ENCODE measurements around the gene SRPK2.

SRPK2 gene

DNA sequence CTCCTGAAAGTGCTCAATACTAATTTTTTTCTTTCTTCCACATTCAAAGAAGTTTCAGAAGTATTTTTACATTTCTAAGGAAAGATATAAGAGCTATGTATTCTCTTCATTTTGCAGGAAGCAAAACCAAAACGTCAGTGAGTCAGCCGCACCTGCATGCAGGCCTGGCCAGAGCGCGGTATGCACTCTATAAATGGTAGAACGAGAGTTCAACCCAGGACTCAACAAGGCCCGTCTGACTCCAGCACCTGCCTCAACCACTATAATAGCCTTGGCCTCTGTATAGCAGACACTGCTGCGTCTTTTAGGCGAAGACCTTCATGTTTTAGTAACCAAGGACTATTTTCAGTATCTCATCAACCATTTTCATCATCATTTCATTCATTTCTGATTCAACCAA, 261.5 kb downstream of the SRPK2 start:
- DNase-seq = no peak

DNA sequence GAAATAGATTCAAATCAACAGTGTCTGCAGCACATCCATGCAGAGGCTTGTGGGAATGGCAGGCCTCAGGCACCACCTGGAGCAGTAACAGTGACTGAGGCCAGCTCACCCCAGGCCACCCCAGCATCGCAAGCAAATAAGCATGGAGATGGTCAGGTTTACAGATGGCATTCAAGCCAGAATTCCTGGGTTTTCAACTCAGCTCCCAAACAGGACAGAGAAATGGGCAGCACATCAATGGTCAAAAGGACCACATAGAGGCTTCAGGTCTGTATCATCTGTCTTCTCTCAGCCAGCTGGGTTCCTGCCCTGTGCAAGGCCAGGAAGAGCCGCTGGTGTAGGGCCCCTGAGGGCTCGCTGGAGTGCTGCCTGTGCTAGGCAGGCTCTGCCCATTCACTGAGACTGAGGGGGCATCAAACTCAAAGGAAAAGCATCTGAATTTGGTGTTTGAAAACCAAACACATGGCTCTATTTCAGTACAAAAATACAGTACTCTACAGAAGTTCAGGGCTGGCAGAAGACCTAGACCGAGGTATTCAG, 262.2 kb downstream of the SRPK2 start:
- no peak for DNase-seq

DNA sequence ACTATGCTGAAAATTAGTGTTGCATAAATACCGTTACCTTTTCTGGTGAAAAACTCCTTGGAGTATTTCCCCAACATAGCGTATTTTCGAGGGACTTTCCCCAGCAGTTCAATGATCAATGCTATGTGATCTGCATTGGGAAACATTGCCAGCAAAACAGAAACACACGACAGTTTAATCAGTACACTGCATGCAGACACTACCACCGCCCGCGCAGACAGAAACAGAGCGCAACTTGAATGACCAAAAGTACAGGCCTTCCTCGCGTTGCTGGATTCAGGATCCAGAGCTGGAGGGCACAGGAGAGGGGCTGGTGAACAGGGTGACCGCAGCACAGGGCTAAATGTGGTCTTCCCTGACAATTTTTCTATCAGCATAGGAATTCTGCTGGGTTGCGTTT, 263.0 kb downstream of the SRPK2 start:
- no peak for DNase-seq

DNA sequence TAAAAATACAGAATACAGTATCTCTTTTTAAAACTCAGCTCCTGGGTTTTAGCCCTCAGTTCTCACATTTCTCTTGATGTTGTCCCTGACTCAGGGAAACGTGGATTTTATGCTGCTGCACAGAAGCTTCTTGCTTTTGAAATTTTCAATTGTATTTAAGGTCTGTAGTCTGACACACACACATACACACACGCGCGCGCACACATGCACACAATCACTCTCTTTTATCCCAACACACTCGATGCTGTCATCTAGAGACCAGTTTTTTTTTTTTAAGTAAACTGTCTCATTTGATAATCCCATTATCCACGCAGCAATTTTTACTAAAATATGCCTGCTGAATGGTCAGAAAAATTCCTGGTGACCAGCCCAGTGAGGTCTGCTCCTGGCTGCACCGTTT, 266.1 kb downstream of the SRPK2 start:
- no peak for DNase-seq

DNA sequence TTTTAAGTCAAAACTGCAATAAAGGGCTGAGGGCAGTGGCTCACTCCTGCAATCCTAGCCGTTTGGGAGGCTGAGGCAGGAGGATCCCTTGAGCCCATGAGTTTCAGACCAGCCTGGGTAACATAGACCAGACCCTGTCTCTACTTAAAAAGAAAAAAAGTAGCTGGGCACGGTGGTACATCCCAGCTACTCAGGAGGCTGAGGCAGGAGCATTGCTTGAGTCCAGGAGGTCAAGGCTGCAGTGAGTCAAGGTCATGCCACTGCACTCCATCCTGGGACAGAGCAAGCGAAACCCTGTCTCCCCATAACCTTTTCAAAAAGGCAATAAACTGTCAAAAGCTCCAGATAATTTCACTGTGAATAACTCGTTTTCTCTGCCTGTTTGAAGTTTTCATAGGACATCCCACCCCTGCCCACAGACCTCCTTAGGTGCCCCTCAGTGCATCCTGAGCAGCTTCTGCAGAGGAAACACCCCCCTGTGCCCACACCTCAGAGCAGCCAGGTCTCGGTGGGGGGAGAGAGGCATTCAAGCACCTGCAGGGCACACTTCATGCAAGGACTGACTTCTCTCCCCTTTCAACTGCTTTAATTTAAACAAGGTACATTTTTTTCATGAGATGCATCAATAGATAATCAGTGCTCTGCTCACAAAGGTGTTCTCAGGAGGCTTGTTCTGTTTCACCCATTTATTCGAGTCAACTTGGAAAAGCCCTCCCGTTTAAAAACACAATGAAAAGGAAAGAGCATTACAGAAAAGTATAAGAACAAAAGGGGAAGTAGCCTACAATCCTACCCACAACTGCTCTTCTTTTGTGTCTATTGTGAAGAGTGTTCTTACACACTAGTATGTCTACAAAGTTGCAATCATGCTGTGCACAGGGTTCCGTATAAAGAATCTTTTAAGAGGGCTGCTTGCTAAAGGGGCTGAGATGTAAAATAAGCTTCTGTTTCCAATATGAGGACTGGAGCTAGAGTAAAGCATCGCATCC, 269.8 kb downstream of the SRPK2 start:
- DNase-seq = no peak

DNA sequence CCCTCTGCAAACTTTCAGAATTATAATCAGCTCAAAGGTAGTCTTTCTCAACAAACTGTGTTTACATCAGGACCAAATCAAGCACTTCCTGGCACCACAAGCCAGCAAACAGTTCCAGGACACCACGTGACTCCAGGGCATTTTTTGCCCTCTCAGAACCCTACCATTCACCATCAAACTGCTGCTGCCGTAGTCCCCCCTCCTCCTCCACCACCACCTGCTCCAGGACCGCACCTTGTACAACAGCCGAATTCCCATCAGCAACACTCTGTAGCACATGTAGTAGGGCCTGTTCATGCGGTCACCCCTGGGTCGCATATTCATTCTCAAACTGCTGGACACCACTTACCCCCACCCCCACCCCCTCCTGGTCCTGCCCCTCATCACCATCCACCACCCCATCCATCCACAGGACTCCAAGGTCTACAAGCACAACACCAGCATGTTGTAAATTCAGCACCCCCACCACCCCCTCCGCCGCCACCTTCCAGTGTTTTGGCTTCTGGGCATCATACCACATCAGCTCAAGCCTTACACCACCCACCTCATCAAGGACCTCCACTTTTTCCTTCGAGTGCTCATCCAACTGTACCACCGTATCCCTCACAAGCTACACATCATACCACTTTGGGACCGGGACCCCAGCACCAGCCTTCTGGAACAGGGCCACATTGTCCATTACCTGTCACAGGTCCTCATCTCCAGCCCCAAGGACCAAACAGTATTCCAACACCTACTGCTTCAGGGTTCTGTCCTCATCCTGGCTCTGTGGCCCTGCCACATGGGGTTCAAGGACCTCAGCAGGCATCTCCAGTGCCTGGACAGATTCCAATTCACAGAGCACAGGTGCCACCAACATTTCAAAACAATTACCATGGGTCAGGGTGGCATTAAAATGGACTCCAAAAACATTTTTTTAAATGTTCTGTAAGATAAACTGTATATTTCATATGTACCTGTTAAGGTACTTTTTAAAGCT, 276.0 kb downstream of the SRPK2 start:
- DNase-seq = no peak

DNA sequence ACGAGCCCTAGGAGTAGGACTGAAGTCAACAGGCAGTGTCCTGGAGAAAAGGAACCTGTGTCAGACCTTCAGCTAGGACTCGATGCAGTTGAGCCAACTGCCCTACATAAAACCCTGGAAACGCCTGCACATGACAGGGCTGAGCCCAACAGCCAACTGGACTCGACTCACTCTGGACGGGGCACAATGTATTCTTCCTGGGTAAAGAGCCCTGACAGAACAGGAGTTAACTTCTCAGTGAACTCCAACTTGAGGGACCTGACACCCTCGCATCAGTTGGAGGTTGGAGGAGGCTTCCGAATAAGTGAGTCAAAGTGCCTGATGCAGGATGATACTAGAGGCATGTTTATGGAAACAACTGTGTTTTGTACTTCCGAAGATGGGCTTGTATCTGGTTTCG, 281.3 kb downstream of the SRPK2 start:
- DNase-seq = no peak

DNA sequence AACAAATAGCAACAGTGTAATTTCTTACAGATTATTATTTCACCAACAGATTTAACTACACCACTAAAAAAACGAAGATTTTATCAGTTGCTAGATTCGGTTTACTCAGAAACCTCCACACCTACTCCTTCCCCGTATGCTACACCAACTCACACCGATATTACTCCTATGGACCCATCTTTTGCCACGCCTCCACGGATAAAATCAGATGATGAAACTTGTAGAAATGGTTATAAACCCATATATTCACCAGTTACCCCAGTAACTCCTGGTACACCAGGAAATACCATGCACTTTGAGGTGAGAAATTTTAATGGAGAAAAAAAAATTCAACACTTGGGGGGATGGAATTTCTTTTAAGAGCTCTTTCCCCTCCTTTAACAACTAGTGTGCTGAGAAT, 282.2 kb downstream of the SRPK2 start:
- no peak for DNase-seq

DNA sequence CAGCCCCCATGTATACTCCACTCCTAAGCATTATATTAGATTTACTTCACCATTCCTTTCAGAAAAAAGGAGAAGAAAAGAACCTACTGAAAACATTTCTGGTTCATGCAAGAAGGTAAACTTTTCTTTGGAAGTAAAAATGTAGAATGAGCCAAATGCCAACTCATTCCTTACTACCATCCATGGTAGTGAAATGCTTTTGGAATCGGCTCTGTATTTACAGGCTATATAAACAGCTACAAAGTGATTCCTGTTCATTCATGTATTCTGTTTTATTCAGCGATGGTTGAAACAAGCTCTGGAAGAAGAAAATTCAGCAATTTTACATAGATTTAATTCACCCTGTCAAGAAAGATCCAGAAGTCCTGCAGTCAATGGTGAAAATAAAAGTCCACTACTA, 283.1 kb downstream of the SRPK2 start:
- no peak for DNase-seq

DNA sequence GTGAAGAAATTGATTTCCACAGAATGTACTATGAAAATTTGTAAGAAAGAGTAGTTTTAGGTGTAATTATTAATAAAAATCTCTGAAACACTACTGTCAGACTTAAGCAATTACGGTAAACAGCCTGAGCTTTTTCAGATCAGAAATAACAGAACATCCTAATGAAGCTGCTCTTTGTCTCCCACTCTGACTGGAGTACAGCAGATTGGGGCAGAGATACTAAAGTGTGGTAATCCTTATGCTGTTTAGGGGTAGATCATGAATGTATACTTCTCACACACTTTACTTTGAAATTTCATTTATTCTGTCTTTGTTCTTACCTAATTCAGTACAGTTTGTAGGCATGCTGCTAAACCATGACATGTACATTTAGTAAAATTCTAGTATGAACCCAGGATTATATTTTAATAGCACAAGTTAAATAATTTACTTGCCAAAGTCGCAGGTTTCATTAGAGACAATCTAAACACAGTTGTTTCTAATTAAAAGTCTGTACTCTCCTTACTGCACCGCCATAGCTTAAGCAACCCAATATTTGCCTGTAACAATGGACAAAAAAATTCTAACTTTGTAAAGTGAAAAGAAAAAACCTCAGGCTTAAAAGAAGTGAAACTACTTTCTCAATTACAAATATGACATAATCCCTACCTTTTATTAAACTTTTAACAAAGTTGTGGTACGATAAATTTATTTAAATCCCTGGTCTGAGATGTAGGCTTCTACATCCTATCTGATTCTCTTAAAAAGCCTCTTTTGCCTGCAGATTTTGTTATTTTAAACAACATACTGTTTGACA, 286.0 kb downstream of the SRPK2 start:
- DNase-seq = no peak

DNA sequence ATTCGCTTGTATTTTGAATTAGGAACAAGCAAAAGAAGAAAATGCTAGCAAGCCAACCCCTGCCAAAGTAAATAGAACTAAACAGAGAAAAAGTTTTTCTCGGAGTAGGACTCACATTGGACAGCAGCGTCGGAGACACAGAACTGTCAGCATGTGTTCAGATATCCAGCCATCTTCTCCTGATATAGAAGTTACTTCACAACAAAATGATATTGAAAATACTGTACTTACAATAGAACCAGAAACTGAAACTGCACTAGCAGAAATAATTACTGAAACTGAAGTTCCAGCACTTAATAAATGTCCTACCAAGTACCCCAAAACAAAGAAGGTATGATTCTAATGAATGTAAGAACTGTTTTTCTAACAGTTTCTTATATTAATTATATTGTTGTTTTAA, 286.9 kb downstream of the SRPK2 start:
- no peak for DNase-seq

DNA sequence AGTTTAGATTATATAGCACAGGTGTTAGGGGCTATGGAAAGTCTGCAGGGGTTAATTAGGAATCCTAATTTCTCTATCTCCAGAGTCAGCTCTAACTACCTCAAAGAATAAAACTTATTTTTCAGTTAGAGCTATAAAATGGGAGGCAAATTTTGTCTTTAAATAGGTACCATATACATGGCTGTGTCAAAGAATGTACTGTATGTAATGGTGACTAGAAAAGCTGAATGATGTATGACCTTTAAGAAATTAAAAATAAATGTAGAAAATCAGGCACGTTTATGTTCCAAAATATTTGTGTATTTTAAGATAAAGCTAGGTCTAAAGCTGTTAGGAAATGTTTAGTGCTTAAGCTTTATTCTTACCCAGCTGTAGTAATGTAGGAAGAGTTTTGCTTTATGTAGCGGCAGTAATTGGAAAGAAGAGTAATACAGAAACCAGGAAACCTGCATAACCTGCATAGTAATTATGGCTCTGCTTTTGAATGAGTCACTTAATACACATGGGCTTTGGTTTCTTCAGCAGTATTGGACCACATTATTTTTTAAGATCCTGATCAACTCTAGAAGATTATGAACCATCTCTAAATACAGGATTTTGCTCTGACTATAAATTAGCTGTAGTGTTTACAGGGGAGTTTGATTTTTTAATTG, 289.7 kb downstream of the SRPK2 start:
- DNase-seq = no peak

DNA sequence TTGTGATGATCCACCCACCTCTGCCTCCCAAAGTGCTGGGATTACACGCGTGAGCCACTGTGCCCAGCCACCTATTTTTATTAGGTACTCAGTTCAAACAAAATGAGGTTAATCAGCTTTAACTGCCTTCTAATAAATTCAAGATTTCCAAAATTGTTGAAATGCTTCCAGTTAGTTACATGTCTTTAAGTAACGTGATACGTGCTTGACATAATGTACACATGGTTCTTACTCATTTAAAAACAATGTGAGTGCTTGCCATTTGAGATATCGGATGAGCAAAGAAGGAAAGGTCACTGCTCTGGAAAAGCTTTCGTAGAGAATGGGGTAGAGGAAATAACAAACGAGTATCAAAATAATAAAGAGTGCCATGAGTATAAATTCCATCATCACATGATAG, 291.1 kb downstream of the SRPK2 start:
- no peak for DNase-seq

DNA sequence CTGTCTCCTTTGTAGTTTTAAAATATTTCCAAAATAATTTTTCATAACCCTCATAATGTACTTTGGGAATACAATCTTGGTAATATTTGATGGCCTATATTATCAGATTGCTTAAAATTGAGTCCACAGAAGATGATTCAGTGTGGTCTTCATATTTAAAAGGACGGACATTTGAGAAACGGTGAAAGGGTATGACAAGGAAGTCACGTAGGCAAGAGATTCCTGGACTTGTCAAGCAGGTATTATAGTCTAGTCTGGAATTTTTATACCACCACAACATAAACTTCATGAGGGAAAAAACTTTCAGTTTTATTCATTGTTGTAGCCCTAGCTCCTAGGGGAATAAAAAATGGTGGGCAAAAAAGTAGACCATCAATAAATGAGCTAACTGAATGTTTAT, 292.4 kb downstream of the SRPK2 start:
- no peak for DNase-seq

DNA sequence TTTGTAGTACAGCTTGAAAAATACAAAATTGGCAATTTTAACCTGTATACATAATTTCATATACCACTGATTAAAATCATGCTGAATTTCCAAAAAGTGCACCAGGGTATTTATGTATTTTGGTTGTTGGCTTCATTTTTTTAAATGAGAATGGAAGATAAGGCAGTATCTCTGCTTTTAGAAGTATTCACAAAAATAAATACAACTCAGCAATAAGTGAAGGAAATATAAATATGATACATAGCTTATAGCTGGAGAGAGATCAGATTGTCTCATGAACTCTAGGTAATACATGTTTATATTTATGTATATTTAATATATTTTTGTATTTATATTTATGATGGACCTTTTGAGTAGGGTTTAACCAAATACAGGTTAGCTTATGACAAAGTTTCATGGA, 293.8 kb downstream of the SRPK2 start:
- no peak for DNase-seq

DNA sequence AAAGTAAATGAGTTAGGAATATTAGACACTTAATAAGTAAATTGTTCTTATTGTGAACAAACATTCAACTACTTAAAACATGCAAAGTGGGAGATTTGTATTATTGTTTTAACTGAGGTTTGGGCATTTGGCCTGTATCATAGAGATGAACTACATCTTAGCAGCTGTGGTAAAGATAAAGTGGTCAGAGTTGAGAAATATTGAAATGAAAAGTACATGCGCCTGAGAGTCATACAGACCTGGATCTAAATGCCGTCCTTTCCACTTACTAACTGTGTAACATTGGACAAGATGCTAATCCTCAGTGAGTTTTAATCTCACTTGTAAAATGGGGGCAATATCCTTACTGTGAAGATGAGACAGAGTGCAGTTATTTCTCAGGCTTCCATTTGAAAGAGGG, 300.3 kb downstream of the SRPK2 start:
- no peak for DNase-seq

DNA sequence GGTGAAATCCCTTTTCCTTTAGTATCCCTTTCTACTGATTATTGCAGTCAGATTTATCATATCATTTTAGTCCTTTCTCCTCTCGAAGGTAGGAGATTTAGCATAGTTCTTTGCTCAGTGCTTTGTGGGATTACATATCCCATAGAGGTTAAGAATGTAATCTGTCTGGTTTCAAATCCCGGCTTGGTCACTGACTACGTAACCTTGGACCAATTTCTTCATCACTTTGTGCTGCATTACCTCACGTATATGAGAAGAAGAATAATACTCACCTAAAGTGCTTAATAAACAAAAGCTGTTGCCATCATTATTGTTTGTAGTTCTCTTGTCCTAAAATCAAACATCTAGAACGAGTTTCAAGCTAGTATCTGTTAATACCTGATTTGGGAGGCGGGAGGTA, 300.7 kb downstream of the SRPK2 start:
- no peak for DNase-seq

DNA sequence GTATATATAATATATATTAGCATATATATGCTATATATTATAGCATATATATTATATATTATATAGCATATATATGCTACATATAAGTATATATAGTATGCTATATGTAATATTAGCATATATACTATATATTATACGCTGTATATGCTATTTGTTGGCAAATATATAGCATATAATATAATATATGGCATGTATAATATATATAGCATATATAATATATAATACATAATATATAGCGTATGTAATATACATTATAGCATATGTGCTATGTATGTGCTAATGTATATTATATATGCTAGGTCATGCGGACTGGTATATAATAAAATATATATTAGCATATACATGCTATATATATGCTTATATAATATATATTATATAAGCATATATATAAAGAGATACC, 301.9 kb downstream of the SRPK2 start:
- no peak for DNase-seq

DNA sequence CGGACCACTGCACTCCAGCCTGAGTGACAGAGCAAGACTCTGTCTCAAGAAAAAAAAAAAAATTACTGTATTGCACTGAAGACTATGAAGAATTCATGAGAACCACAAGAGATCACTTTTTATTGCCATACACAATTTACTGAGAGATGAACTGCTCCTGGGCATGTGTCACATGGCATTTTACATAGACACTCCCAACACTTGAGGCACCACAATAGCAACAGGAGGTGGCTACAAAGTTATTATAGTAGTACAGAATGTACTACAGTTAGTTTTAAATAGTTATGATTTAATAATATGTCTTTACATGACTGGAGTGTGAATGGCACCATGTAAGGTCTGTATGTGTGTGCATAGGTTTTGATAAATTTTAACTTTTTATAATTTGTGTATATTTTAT, 304.1 kb downstream of the SRPK2 start:
- DNase-seq = no peak

DNA sequence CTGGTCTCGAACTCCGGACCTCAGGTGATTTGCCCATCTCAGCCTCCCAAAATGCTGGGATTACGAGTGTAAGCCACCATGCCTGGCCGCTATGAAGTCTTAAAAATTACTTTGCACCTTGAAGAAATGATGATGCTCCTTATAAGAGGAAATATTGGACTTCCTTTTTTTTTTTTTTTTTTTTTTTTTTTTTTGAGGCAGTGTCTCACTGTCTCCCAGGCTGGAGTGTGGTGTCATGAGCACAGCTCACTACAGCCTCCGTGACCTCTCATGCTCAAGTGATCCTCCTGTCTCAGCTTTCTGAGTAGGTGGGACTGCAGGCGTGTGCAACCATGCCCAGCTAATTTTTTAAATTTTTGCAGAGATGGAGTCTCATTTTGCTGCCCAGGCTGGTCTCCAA, 309.4 kb downstream of the SRPK2 start:
- DNase-seq = no peak

DNA sequence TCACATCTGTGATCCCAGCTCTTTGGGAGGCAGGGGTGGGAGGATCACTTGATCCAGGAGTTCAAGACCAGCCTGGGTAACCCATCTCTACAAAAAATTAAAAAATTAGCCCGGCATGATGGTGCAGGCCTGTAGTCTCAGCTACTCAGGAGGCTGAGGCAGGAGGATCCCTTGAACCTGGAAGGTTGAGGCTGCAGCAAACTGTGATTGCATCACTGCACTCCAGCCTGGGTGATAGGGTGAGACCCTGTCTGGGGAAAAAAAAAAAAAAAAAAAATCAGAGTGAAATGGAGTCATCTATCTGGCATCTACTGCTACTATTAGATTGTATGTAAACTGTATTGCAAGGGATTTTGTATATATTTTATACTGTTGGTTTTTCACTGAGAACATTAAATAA, 315.6 kb downstream of the SRPK2 start:
- no peak for DNase-seq

DNA sequence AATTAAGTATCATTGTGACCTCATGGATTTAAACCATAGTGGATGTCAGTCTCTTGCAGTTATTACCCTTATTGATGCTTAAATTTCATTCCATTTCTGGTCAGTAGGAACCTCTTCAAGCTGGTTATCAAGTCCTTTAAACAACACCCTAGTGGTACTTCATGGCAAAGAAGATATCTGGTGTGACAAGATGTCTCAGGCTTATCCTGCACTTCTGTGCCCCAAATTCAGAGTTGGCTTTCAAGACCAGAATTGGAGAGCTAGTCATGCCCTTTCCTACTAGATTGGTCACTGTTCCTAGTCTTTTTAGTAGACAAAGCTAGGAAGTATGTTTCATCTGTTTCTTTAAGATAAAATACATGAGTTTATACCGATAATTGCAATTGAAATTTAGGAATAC, 319.8 kb downstream of the SRPK2 start:
- no peak for DNase-seq
